Cardiac atrium fibroblast (primary cell): Measurements from ENCODE around the gene TDRD1. TPM values are rescaled to one million over a fixed set of nuclear protein-coding genes. Genes with fewer than 3 reads are reported as not detected.

Experiments
- total RNA-seq: library from RNA; depleted of rRNA; stranded (reverse); fragments of >200 nt; gene quantifications from 2 replicates; pipeline ENCODE4 v1.2.3, GENCODE V29; 2015

TDRD1 gene
- total RNA-seq = 0.16 and 1.1 TPM in 2 replicates

GRCh38 chr10:114179148-114179547 lies at the start of gene TDRD1:
TSS of gene TDRD1 (plus strand) at chr10:114179353. CDS start at chr10:114187832, 8,479 bp downstream.

DNA sequence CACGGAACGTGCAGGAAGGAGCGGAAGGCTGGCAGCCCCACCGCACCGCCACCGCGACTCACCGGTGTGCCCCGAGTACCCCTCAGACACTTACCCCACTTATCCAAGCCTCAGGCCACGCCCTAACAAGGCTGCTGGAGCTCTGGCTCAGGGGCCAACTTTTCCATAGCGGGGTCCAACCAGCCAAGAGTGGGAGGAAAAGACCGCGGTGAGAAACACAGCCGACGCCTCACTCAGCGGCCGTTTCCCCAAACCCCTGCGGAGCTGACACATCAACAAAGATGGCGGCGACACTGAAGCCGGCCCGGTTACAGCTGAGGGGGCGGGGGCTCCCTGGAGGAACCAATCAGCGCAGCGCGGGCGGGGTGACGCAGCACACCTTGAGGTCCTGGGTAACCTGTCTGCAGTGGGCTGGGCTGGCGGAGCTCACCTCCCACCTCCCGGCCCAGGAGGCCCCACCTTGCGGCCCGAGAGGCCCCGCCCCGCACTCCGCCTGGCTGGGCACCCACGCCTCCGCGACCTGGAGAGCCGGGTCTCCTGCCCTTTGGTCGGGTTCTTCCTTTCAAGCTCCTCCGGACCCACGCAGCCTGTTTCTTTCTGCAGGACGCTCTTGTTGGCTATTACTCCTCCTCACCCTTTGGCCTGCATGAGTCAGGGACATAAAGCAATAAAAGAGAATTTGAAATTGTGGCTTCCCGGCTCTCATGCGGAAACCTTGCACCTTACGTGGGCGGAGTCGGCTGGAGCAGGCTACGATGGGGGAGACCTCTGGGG lies 5.0 kb upstream of the TDRD1 start, which contains the start of gene CCDC186:
Gene CCDC186 (minus strand): TSS at position 283 of the 774 bp plus-strand sequence. CDS start 10,935 bp downstream, outside the sequence.

DNA sequence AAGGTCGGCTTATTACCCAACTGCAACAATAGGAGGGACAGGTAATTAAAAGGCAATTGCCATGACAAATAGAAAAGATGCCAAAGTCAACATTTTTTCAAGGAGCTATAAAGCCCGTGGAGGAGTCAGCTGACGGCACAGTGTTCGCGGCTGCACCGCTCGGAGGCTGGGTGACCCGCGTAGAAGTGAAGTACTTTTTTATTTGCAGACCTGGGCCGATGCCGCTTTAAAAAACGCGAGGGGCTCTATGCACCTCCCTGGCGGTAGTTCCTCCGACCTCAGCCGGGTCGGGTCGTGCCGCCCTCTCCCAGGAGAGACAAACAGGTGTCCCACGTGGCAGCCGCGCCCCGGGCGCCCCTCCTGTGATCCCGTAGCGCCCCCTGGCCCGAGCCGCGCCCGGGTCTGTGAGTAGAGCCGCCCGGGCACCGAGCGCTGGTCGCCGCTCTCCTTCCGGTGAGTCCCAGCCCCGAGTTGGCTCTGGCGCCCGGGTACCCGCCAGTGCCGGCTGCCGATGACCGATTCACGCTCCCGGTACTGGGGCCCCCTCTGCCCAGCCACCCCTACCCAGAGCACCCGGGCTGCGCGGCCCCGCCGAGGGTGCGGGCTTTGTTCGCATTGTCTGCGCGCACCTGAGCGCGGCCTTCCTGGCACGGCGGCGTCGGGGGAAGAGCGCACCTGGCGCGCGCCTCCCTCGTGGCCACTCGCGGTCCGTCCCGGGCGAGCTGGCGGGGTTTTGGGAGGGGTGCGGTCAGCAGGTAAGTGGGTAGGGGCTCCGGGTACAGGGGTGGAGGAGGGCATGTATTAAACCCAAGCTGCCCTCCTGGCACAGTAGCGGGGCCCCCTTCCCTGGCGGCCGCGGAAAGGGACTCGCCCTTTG lies 60.2 kb downstream of the TDRD1 start, which contains the start of gene VWA2:
Gene VWA2 (plus strand): TSS at position 138 of the 877 bp plus-strand sequence. CDS start 9,460 bp downstream, outside the sequence.

Other genes with a start within 250 kb of the TDRD1 start
- gene ADRB1, start 135.5 kb upstream of the TDRD1 start, total RNA-seq = not detected in 2 replicates
- gene CCDC186, start 5.2 kb upstream of the TDRD1 start, total RNA-seq = 6.1 and 10.4 TPM in 2 replicates
- gene VWA2, start 59.9 kb downstream of the TDRD1 start, total RNA-seq = not detected in 2 replicates
- gene AFAP1L2, start 225.1 kb downstream of the TDRD1 start, total RNA-seq = 2.5 and 3.2 TPM in 2 replicates